Endodermal cell (in vitro differentiated cells): ENCODE results near the gene MAP1LC3A. TPM values are rescaled to one million over a fixed set of nuclear protein-coding genes. Genes with fewer than 3 reads are reported as not detected.
A peak's percentile ranks its signal among the peaks of the same experiment; 100 is the strongest.

Experiments
- DNase-seq: peaks from one replicate; pipeline ENCODE4 v3.0.0-alpha.2; 2017
- H3K27ac ChIP-seq: 2 replicates; pipeline ENCODE4 v1.5.1; 2013; ENCODE audit warnings: mild to moderate bottlenecking, low read depth, low read length, moderate library complexity
- H3K27me3 ChIP-seq: 2 replicates; pipeline ENCODE4 v1.6.1; 2013; ENCODE audit warnings: mild to moderate bottlenecking, low read length, moderate library complexity; ENCODE audit not compliant: insufficient read depth, control insufficient read depth, poor library complexity, severe bottlenecking
- H3K36me3 ChIP-seq: 2 replicates; pipeline ENCODE4 v1.7.0; 2013; ENCODE audit warnings: mild to moderate bottlenecking, low read length, moderate library complexity; ENCODE audit not compliant: control insufficient read depth, insufficient read depth
- H3K4me1 ChIP-seq: one replicate; pipeline ENCODE4 v1.7.0; 2013; ENCODE audit warnings: low read length; ENCODE audit not compliant: control insufficient read depth, insufficient read depth
- H3K4me3 ChIP-seq: 2 replicates; pipeline ENCODE4 v1.5.1; 2013; ENCODE audit warnings: mild to moderate bottlenecking, low read length, moderate library complexity
- H3K9ac ChIP-seq: 2 replicates; pipeline ENCODE4 v1.6.1; 2013; ENCODE audit warnings: mild to moderate bottlenecking, low read length, moderate library complexity; ENCODE audit not compliant: poor library complexity, severe bottlenecking; ENCODE audit errors: extremely low read depth
- H3K9me3 ChIP-seq: 2 replicates; pipeline ENCODE4 v1.6.1; 2013; ENCODE audit warnings: mild to moderate bottlenecking, low read length, moderate library complexity; ENCODE audit not compliant: control insufficient read depth
- H3K27ac Mint-ChIP-seq: 2 replicates; pipeline ENCODE4 v1.8.0; 2020; ENCODE audit warnings: mixed read lengths
- H3K27me3 Mint-ChIP-seq: 2 replicates; pipeline ENCODE4 v1.8.0; 2021; ENCODE audit warnings: mild to moderate bottlenecking, mixed read lengths; ENCODE audit not compliant: insufficient read depth
- H3K36me3 Mint-ChIP-seq: 2 replicates; pipeline ENCODE4 v1.8.0; 2020; ENCODE audit warnings: low read depth, mixed read lengths
- H3K4me1 Mint-ChIP-seq: 2 replicates; pipeline ENCODE4 v1.8.0; 2020; ENCODE audit warnings: mixed read lengths
- H3K4me3 Mint-ChIP-seq: 2 replicates; pipeline ENCODE4 v1.8.0; 2020; ENCODE audit warnings: mild to moderate bottlenecking, moderate library complexity, mixed read lengths
- H3K9me3 Mint-ChIP-seq: 2 replicates; pipeline ENCODE4 v1.8.0; 2020; ENCODE audit warnings: mild to moderate bottlenecking, mixed read lengths
- WGBS, 2 experiments: methylation state at CpG; one replicate each; pipeline versions ENCODE4 v1.1.5 to v1.1.7; 2013; ENCODE audit warnings: missing lambda C conversion rate in 2 of 2, mixed read lengths in 1 of 2; ENCODE audit not compliant: insufficient coverage in 1 of 2, insufficient read length in 1 of 2; 5-methylcytosine and 5-hydroxymethylcytosine counted together
- total RNA-seq, 2 donors: library from RNA; stranded (reverse); fragmentation: NEBNext Ultra II Directional in 1 of 2; extraction: Animal tissue kit (Norgen Biotek cat#: 25700) in 1 of 2; gene quantifications; 2 replicates in 1 of 2; 3 replicates in 1 of 2; pipeline ENCODE4 v1.2.1, GENCODE V29; 2021
- TF ChIP-seq, protein P1 (sequence below): fragments of 200-600 bp; sonication (generic); conservative IDR thresholded peaks from 2 replicates; pipeline ENCODE4 v1.5.0; 2021; ENCODE audit warnings: antibody characterized with exemption, mild to moderate bottlenecking

Gene MAP1LC3A
- total RNA-seq, 2 donors from 2014 or later: 19.0 to 41.6 TPM

DNA sequence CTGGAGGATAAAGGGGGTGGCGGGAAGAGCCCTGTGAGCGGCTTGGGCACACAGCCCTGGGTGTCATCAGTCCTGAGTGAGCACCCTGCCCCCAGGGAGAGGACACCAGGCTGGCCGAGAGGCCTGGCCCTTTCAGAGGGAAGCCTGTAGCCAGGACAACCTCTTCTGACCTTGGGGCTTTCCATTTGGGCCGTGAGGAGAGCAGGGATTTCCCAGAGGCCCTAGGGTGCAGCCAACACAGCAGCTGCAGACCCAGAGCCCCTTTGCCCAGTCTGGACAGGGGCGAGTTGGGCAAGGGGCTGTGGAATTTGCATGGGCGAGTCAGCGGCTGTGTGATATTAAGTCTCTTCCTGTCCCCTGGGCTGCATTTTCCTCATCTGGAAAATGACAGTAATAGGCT is 6.3 kb downstream of the MAP1LC3A start:
- DNase-seq: no peak
- Mint-ChIP-seq H3K4me1 (peaks cover 9% of the 10 kb centered on the region), H3K27ac (no peak overlapping the region), H3K27me3 (no peaks in the 10 kb centered on the region), H3K4me3 (no peak overlapping the region), H3K9me3 (no peaks in the 10 kb centered on the region), H3K36me3 (peaks cover 10% of the 10 kb centered on the region)
- Histone ChIP-seq H3K36me3 (no peaks in the 10 kb centered on the region), H3K27me3 (no peaks in the 10 kb centered on the region), H3K9ac (no peak overlapping the region), H3K4me1 (no peaks in the 10 kb centered on the region), H3K9me3 (no peaks in the 10 kb centered on the region), H3K4me3 (no peak overlapping the region), H3K27ac (no peak overlapping the region)
- TF ChIP-seq, protein P1, sequence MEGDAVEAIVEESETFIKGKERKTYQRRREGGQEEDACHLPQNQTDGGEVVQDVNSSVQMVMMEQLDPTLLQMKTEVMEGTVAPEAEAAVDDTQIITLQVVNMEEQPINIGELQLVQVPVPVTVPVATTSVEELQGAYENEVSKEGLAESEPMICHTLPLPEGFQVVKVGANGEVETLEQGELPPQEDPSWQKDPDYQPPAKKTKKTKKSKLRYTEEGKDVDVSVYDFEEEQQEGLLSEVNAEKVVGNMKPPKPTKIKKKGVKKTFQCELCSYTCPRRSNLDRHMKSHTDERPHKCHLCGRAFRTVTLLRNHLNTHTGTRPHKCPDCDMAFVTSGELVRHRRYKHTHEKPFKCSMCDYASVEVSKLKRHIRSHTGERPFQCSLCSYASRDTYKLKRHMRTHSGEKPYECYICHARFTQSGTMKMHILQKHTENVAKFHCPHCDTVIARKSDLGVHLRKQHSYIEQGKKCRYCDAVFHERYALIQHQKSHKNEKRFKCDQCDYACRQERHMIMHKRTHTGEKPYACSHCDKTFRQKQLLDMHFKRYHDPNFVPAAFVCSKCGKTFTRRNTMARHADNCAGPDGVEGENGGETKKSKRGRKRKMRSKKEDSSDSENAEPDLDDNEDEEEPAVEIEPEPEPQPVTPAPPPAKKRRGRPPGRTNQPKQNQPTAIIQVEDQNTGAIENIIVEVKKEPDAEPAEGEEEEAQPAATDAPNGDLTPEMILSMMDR: no peak
- 87 to 93% methylated on average over 5 to 7 of the region's 7 CpGs for WGBS, 2 experiments

GRCh38 chr20:34566978-34567891 is 8.7 kb downstream of the MAP1LC3A start:
- Mint-ChIP-seq H3K27ac (peak overlapping the region; percentile 75), H3K4me1 (peaks cover 14% of the 10 kb centered on the region), H3K36me3 (peaks cover 22% of the 10 kb centered on the region), H3K4me3 (no peak overlapping the region), H3K9me3 (no peaks in the 10 kb centered on the region), H3K27me3 (no peaks in the 10 kb centered on the region)
- Histone ChIP-seq H3K4me1 (no peaks in the 10 kb centered on the region), H3K36me3 (no peaks in the 10 kb centered on the region), H3K9ac (no peak overlapping the region), H3K9me3 (no peaks in the 10 kb centered on the region), H3K4me3 (no peak overlapping the region), H3K27ac (no peak overlapping the region), H3K27me3 (no peaks in the 10 kb centered on the region)
- DNase-seq: no peak
- 90 to 94% methylated on average over 7 to 9 of the region's 9 CpGs for WGBS, 2 experiments
- TF ChIP-seq, protein P1: no peak

GRCh38 chr20:34567892-34568865 is 9.7 kb downstream of the MAP1LC3A start:
- Mint-ChIP-seq H3K27ac (peak overlapping the region; percentile 75), H3K27me3 (no peaks in the 10 kb centered on the region), H3K36me3 (peaks cover 22% of the 10 kb centered on the region), H3K4me1 (peaks cover 14% of the 10 kb centered on the region), H3K4me3 (no peak overlapping the region), H3K9me3 (no peaks in the 10 kb centered on the region)
- Histone ChIP-seq H3K27ac (no peak overlapping the region), H3K4me1 (no peaks in the 10 kb centered on the region), H3K27me3 (no peaks in the 10 kb centered on the region), H3K9ac (no peak overlapping the region), H3K9me3 (no peaks in the 10 kb centered on the region), H3K36me3 (no peaks in the 10 kb centered on the region), H3K4me3 (no peak overlapping the region)
- TF ChIP-seq, protein P1: no peak
- peak; percentile 45 for DNase-seq
- WGBS, 2 experiments: 87 to 90% methylated on average over 4 to 15 of the region's 15 CpGs
